ENCODE data around the gene USF3. TPM values are rescaled to one million over a fixed set of nuclear protein-coding genes. Genes with fewer than 3 reads are reported as not detected.

Gene USF3
- total RNA-seq, 4 donors from 2014 or later, result 31.3 to 51.2 (median 34.0) TPM

DNA sequence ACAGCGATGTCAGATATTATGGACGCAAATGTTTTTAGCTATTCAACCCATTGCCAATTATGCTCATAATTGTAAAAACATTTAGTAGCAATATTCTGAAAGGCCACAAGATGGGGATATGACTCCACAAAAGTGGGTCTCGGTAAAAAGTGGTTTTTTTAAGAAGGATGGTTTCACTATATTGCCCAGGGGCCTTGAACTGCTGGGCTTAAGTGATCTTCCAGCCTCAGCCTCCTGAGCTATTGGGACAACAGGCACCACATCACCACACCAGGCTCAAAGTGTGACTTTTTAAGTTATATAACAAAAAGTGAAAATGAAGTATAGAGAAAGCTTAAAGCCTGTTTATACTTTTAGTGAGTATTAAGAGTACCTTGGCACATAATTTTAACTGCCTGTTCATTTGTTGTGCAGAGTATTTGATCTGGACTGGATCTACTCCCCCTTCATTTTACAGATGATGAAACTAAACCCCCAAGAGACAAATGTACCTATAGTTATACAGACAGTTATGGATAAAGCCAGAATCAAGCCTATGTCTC lies 40.2 kb upstream of the USF3 start:
- TF ChIP-seq, protein P1, sequence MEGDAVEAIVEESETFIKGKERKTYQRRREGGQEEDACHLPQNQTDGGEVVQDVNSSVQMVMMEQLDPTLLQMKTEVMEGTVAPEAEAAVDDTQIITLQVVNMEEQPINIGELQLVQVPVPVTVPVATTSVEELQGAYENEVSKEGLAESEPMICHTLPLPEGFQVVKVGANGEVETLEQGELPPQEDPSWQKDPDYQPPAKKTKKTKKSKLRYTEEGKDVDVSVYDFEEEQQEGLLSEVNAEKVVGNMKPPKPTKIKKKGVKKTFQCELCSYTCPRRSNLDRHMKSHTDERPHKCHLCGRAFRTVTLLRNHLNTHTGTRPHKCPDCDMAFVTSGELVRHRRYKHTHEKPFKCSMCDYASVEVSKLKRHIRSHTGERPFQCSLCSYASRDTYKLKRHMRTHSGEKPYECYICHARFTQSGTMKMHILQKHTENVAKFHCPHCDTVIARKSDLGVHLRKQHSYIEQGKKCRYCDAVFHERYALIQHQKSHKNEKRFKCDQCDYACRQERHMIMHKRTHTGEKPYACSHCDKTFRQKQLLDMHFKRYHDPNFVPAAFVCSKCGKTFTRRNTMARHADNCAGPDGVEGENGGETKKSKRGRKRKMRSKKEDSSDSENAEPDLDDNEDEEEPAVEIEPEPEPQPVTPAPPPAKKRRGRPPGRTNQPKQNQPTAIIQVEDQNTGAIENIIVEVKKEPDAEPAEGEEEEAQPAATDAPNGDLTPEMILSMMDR (IDR thresholded peaks at IDR 0.05; ENCODE audit: low read depth), result no peak

- TF ChIP-seq, protein P1 (IDR thresholded peaks at IDR 0.05; ENCODE audit: low read depth), result no peak
Measured at GRCh38 chr3:113731694-113732093, 35.3 kb upstream of the USF3 start.

DNA sequence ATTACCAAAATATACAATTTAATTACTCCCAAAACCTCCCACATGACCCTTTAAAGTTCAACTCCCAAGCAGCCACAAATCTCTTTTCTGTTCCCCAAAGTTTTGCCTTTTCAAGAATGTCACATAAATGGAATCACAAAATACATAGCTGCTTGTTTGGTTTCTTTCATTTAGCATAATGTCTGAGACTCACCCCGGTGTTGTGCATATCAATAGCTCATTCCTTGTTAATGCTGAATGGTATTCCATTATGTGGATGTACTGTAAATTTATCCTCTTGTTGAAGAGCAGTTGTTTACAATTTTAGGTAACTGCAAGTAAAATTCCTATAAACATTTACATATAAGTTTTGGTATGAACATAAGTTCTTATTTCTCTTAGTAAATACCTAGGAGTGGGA lies 34.1 kb upstream of the USF3 start:
- TF ChIP-seq, protein P1 (IDR thresholded peaks at IDR 0.05; ENCODE audit: low read depth), result no peak

- TF ChIP-seq, protein P1 (IDR thresholded peaks at IDR 0.05; ENCODE audit: low read depth), result no peak
Measured at GRCh38 chr3:113728661-113729060, 32.2 kb upstream of the USF3 start.

DNA sequence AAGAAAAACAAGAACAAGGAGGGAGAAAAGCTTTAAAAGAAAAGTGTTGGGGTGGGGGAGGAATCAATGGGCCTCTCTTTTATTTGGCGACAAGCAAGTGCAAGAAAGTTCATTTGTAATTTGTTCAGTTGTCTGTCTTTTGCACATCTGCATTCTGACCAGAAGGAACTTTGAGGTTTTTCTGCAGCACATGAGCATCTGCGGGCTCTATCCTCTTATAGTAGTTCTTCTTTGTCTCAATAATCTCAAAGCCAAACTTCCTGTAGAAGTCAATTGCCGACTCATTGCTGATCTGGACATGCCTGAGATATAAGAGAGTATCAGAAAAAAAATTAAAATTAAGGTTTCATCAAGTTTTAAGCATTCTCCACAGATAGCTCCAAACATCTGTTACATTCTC lies 25.2 kb upstream of the USF3 start:
- TF ChIP-seq, protein P1 (IDR thresholded peaks at IDR 0.05; ENCODE audit: low read depth), result no peak

- TF ChIP-seq, protein P1 (IDR thresholded peaks at IDR 0.05; ENCODE audit: low read depth), result no peak
Measured at GRCh38 chr3:113719758-113720157, 23.3 kb upstream of the USF3 start.

- TF ChIP-seq, protein P1 (IDR thresholded peaks at IDR 0.05; ENCODE audit: low read depth), result no peak
Measured at GRCh38 chr3:113719294-113719693, 22.9 kb upstream of the USF3 start.
